ENCODE measurements around the gene SAYSD1.

The SAYSD1 gene

DNA sequence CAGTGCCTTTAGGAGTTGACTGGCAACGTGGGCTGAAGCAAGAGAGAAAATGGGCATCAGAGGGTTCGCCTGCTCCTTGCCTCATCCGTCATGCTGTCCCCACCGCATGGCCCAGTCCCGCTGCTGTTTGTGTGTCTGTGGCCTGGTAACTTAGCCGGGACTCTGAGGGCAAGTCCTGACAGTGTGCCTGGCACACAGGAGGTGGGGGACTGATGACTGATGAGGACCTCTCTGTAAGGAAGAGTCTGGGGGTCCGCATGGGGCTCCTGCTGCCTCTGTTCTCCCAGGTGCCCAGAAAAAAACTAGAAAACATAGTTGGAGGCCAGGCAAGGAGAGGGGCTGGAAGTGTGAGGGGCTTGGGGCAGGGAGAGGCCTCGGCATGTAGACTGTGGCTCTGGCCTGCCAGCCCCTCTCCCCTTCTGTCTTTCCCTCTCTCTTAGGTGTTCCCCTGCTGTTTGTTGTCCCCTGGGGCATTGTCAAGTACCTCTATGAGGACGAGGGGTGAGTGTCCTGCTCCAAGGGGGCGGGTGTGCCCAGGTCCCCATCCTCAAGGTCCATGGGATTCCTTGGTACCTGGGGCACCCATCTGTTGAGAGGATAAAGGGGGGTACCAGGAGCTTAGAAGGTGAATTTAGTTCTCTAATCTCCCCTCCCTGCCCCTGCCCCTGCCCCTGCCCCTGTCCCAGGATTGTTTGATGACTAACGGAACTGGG is 36.9 kb downstream of the SAYSD1 start:
- DNase-seq, result no peak

DNA sequence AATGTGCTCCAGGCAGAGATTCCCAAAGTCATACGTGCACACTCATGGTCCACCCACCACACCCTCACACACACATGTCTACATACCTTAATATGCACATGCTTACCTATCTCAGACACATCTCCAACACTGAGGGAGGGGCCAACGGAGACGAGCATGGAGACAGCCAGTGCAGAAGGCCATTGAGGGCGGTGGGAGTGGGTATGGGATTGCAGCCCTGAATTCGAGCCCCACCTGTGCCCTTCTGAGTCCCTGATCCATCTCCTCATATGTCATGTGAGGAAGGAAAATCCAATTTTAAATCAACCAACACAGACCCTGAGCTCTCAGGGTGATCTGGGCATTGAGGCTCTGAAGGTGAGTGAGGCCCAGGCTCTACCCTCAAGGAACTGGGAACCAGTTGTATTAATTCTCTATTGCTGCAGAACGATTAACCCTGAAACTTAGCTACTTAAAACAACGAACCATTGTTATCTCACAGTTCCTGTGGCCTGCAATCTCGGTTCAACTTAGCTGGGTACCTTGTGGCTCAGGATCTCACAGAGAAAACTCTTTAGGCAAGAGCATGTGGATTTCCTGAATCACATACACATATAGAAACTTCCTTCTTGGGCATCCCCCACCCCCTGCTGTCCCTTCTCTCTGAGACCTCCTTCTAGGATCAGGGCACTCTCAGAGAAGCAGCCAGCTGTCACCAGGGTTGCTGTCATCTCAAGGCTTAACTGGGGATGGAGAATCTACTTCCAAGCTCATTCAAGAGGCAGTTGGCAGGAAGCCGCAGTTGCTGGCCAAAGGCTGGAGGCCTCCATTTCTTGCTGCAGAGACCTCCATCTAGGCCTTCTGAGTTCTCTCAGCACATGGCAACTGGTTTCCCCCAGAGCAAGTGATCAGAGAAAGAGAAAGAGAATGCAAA is 38.1 kb downstream of the SAYSD1 start:
- no peak for DNase-seq

DNA sequence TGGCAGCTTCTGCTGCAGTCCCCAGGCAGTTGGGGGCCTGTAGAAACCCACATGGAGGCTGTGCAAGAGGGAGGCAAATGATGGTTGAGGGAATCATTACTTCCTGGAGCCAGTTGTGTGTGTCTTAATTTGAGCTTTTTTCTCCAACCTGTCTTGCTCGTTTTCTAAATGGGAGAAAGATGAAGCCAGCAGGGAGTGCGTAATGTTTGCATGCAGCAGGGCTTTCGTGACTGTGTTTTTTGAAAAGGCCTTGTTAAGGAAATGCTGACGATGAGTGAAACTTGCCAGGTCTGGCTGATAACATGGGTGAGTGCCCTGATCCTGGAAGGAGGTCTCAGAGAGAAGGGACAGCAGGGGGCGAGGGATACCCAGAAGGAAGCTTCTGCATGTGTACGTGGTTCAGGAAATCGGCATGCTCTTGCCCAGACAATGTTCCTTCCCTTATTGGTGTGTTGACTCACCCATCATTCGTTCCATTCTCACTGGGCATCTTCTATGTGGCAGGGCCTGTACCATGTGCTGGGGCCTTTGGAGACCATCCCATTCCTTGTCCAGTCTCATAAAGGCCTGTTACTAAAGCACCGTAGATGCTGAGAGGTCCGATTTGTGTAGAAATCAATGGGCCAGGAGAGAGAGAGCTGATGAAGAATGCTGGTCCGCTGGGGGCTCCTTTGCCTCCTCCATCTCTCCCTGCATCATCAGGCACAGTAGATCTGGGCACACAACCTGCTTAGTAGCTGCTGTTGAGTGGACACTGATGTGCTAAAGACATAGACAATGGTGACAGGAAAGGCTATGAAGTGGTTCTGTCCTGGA is 39.0 kb downstream of the SAYSD1 start:
- DNase-seq, result no peak

DNA sequence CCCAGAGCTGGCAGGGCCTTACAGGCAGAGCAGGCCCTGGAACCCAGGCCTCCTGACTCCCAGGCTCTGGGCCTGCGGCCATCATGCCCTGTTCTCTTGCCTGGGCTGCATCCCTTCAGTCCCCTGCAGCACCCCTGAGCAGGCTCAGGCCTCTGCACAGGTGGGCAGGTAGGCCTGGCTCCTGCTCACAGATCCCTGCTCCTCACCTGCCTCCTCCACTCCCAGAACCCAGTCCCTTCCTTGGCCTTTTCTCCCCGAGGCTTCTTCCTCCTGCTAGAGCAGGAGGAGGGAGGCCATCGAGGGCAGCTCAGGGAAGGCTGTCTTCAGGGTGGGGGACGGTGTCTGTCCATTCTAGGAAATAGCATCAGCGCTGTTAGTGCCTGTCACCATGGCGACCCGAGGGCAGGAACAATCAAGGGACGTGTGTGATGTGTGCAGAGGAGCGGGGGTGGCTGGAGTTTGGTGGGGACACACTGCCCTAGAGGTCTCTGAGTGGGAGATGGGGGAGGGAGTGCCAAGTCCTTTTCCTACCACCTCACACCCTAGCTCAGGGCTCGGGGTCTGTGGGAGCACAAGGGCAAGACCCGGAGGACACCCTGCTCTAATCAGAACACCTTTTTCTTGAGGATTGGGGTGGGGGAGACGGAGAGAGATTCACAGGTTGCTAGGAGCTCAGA is 39.8 kb downstream of the SAYSD1 start:
- DNase-seq, result no peak

- DNase-seq, result no peak
These were observed 40.5 kb downstream of the SAYSD1 start for GRCh38 chr6:39074486-39074885.

DNA sequence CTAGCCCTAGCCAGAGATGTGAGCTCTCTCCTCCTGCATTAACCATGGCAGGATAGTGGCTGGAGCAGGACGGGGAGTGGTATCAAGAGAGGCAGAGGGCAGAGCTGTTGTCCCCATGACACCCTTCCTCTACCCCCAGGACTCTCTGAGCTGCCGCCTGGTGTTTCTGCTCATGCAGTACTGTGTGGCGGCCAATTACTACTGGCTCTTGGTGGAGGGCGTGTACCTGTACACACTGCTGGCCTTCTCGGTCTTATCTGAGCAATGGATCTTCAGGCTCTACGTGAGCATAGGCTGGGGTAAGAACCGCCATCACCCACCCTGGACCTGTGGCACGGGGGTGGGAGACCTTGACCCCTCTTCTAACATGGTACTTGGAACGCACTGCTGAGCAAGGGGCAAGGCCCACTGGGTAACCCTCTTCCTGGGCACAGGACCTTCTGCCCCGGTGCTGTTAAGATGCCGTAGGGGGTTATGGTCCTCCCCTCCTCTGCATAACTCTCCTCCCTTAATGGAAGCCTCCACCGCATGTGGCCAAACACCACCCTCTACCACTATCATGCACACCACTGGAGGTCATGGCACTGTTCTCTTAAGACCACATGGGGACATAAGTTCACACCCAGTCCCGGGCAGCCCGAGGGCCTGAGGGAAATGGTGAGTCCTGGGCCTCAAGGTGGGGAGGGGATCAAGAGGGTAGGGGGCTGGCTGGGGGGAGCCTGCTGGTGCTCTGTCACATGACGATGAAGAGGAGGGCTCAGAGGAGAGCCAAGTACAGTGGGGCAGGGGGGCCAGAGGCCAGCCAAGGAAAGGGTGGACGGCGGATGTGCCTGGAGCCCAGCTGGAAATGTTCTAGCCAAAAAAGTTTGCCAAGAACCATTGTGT is 41.3 kb downstream of the SAYSD1 start:
- DNase-seq, result no peak

DNA sequence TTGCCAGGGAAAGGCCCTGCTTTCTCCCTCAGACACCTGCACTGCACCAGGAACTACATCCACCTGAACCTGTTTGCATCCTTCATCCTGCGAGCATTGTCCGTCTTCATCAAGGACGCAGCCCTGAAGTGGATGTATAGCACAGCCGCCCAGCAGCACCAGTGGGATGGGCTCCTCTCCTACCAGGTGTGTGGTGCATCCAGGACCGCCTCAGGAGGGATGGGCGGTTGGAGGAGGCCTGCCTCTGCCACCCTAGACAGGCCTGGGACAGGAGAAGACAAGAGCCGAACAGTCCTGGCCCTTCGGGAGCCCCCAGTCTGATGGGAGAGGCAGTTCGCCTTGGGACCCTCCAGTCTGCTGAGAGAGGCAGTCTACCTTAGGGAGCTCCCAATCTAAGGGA is 42.2 kb downstream of the SAYSD1 start:
- no peak for DNase-seq

DNA sequence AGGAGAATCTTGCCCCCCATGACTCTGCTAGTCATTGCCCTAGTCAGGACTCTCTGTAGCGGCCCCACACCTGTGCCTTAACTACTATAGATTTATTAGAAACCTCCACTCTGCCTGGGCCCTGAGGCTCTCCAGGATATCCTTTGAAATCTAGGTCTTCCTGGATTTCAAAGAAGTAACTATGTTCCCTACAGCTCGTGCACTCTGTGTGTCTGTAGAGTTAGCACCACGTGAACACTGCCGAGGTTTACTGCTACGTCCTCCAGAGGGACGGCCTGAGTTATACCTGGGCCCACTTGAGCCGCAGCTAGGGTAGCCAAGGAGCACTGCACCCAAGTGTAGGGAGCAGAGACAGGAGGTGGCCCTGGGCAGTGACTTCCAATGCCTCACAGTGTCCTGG is 46.6 kb downstream of the SAYSD1 start:
- DNase-seq, result no peak

GRCh38 chr6:39065561-39065960 is 49.4 kb downstream of the SAYSD1 start:
- no peak for DNase-seq

- DNase-seq, result no peak
These were observed 51.5 kb downstream of the SAYSD1 start for GRCh38 chr6:39063526-39063925.

DNA sequence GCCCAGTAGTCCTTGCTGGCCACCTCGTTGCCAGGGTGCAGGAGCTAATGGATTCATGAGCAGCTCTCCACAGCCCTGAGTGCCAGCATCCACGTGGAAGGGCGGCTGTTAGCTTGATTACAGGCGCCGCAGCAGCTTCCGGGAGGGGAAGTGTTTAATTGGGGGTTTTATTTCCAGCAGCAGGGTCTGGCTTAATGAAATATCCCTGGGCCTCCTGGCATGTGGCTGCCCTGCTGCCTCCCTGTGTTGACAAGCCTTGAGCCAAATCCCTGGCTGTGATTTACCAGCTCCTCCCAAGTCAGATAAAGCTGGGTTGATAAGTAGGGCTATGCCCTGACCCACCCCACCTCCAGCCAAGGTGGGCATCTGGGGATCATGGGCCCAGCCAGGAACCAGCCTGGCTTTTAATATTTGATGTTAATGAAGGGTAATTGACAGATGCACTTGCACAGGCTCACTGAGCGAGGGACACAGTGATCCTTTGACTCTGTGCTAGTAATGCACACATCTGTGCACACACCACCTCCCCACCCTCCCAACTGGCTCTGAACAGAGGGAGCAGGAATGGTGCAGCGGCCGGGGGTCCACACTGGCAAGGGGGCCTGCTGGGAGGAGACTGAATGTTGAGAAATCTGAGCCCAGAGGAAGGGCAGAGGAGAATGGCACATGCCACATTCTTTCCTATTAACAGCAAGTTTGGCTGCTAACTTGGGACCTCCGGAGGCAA is 52.8 kb downstream of the SAYSD1 start:
- DNase-seq, result no peak

- DNase-seq, result no peak
These were observed 53.4 kb downstream of the SAYSD1 start for GRCh38 chr6:39061588-39061987.

DNA sequence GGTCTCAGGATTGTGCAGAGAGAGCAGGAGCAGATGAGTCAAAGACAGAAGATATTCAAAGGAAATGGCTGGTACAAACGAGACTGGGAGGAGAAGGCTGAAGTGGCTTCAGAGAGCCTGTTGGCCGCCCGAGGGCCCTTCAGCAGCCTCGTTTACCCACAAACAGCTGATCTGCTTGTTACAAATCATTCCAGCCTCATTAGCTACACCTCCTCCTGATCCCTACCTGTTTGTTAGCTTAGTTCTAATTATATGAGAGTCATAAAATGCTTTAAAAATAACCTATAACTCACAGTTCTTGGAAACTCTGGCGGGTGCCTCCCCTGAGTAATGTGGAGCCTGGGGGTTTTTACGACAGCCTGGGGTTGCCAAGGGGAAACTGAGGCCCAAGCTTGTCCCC is 53.8 kb downstream of the SAYSD1 start:
- no peak for DNase-seq

- DNase-seq, result no peak
These were observed 54.4 kb downstream of the SAYSD1 start for GRCh38 chr6:39060467-39061160.

DNA sequence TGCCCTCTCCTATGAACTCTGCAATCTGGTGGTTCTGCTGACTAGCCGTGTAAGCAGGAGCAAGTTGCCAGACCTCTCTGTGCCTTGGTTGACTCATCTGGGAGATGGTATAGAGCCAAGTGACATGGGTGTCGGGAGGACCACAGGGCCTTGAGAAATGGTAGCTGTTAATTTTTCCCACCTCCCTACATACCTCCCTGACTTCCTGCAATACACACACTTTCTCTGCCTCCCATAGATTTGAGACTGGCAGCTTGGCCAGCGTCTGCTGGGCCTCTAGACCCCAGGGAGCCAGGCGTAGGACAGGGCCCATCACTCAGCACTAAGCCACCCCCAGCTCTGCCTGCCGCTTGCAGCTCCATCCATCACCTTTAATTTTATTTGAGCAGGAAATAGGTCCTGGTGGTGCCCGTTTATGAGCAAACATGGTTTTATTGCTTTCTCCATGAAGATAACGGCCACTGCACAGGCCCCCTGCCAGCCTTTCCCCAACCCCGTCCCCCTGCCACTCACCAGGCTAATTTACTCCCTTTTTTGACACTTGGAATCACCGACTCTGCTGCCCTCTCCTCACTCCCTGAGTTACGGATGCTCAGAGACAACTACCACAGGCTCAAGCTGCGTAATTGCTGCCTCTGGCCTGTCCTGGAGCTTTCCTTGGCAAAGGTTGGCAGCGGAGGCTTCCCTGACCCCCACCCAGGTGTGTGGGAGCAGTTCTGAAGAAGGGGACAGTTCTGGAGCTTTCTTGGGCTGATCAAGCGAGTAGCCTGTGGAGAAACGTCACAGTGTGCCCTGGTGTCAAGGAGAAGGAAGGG is 55.3 kb downstream of the SAYSD1 start:
- DNase-seq, result no peak

DNA sequence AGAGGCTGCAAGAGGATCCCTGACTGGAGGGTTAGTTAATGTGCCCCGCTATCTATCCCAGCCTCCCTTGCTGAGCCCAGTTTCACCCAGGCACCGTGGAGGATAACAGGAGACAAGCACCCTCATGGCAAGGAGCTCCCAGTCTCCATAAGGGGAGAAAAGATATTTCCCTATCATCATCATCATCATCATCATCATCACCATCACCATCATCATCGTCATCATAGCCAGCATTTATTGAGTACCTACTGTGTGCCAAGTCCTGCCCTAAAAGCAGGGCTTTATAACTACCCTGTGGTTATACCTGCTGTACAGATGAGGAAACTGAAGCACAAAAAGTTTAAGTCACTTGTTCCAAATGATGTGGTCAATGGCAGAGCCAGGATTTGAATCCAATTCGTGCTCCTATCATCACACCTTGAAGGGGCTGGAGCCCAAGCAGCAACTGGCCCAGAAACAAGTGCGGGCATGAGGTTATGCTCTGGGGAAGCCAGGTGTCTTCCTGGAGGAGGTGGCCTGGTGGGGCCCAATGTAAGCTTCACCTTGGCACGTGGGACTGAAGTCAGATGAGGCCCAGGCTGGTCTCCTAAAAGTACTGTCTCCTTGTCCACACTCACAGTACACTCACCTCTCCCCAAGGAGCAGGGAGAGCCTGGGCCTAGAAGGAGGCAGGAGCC is 56.4 kb downstream of the SAYSD1 start:
- DNase-seq, result no peak

- no peak for DNase-seq
These were observed 57.5 kb downstream of the SAYSD1 start for GRCh38 chr6:39057251-39058155.

DNA sequence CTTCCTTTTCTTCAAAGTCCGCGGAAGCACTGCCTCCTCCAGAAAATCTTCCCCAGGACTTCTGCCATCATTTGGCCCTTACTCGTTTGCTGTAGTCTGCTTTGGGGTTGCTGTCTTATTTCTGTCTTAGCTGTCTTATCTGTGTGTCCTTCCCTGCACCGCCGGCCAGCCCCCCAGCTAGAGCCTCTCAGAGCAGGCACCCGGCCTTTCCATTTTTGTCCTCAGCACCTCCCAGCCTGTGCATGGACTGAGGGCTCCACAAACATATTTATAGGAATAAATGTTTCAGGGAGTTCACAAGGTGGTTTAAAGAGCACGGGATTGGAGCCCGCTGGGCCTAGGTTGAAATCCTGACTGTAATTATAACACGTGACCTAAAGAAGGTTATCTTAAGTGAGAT is 58.3 kb downstream of the SAYSD1 start:
- no peak for DNase-seq

Measured in activated naive CD4-positive, alpha-beta T cell treated with Interleukin-2 at 50 U/mL for 16 hours (primary cell).